ENCODE results near the gene SHISAL2A. TPM values are rescaled to one million over a fixed set of nuclear protein-coding genes. Genes with fewer than 3 reads are reported as not detected.

Gene SHISAL2A
- total and polyA plus RNA-seq, 2 of the 4 experiments (the other 2 are of a cell fraction): not detected

DNA sequence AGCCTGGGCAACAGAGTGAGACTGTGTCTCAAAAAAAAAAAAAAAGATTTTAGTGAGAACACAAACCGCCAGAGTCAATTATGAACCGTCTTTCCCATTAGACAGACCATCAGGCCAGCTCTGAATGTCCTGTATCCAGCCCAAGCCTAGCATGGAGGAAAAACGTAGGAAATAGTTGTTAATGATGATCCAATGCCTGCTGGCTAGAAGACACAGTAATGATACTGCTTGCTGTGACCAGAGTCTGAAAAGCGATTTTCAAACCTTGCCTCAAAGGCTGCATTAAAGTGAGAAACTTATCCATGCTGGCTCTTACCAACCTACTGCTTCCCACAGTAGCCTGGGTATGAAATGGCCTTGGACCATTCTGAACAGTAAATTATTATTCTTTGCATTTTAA is 48.2 kb downstream of the SHISAL2A start:
- Histone ChIP-seq H2BK120ac (ENCODE audit: low read depth, low read length) (no peak overlapping the region), H3K14ac (replicated peaks; ENCODE audit: low read depth, low read length) (no peak overlapping the region), H4K20me1 (ENCODE audit: insufficient read depth, low read length) (no peaks in the 10 kb centered on the region), H3K18ac (ENCODE audit: low read depth, low read length) (no peak overlapping the region), H3K36me3 (ENCODE audit: control insufficient read depth, insufficient read depth, low read length) (no peaks in the 10 kb centered on the region), H2BK20ac (ENCODE audit: low read depth, low read length) (no peak overlapping the region), H4K8ac (ENCODE audit: low read depth in 2 of 2, low read length in 2 of 2) (no peak overlapping the region), H2BK5ac (ENCODE audit: low read depth, low read length, poor library complexity, severe bottlenecking) (no peak overlapping the region), H3K4me2 (ENCODE audit: low read depth, low read length) (no peak overlapping the region), H3K23ac (ENCODE audit: low read depth, low read length) (no peak overlapping the region), H2BK15ac (ENCODE audit: low read depth, low read length) (no peak overlapping the region), H2AK9ac (replicated peaks; ENCODE audit: low read depth, low read length, poor library complexity) (no peak overlapping the region), H2AFZ (replicated peaks; ENCODE audit: low read length, poor library complexity) (no peak overlapping the region), H3K27me3 (ENCODE audit: control insufficient read depth, insufficient read depth, low read length) (no peaks in the 10 kb centered on the region), H3K9me1 (ENCODE audit: insufficient read depth, low read length) (no peaks in the 10 kb centered on the region), H3K4ac (ENCODE audit: low read depth, low read length) (no peak overlapping the region), H4K91ac (ENCODE audit: insufficient read depth, low read depth, low read length) (no peak overlapping the region), H2AK5ac (ENCODE audit: low read depth, low read length) (no peak overlapping the region), H3K9ac (ENCODE audit: low read depth, low read length) (no peak overlapping the region), H3K4me3 (ENCODE audit: insufficient read depth, low read depth, low read length) (no peak overlapping the region), H3K4me1 (ENCODE audit: control insufficient read depth, insufficient read depth, low read length) (peaks cover 4% of the 10 kb centered on the region; the same call in 1 of the 2 replicates), H3K9me3 (ENCODE audit: control insufficient read depth, insufficient read depth, low read length) (no peaks in the 10 kb centered on the region), H3K27ac (ENCODE audit: insufficient read depth, low read length) (no peak overlapping the region), H3K79me1 (ENCODE audit: low read depth in 1 of 2, low read length in 2 of 2) (no peaks in the 10 kb centered on the region; a peak in 1 of 4 replicates), H4K5ac (ENCODE audit: low read depth, low read length) (no peak overlapping the region), H3K56ac (ENCODE audit: extremely low read depth, insufficient read depth, low read length) (no peak overlapping the region)
- no CpG with 5 or more reads among the region's 4 CpGs for WGBS, 2 experiments (ENCODE audit: extremely low coverage in 2 of 2, insufficient read length in 1 of 2)
- POLR2A ChIA-PET (ENCODE audit: unreplicated experiment): no interaction called here
- in situ Hi-C loops (cut with MboI; ENCODE audit: low sequenced_read_pairs): loop anchor here (10.0 kb wide), 1 partner anchor 276 kb away; the partner anchor contains the start of genes ORC1 and PRPF38A
- ATAC-seq (ENCODE audit: low read depth): no peak
- TF ChIP-seq CEBPB (IDR thresholded peaks at IDR 0.05; ENCODE audit: low read depth, low read length): no peak
- no peak for TF ChIP-seq MAFK (IDR thresholded peaks at IDR 0.05; ENCODE audit: low read depth, low read length)
- no peak for TF ChIP-seq FOS (IDR thresholded peaks at IDR 0.05; ENCODE audit: low read depth, low read length)
- no peak for TF ChIP-seq SMC3 (IDR thresholded peaks at IDR 0.05; ENCODE audit: low read depth, low read length)
- intact Hi-C loops (cut with micrococcal nuclease): no loop called here
- no TSS peak for BruUV-seq (replicated peaks)
- DNase-seq: no peak
- CTCF ChIA-PET: no interaction called here
- dilution Hi-C loops (cut with HindIII; ENCODE audit: low sequenced_read_pairs, unreplicated experiment): no loop called here
